Immature natural killer cell (primary cell): Measurements from ENCODE around the gene PREX1. TPM values are rescaled to one million over a fixed set of nuclear protein-coding genes. Genes with fewer than 3 reads are reported as not detected.
A peak's percentile ranks its signal among the peaks of the same experiment; 100 is the strongest.

Experiments used
- DNase-seq, 3 donors: peaks; one replicate each; pipeline ENCODE4 v3.0.0; 2022; ENCODE audit warnings: mixed read lengths in 1 of 3
- H3K27ac Mint-ChIP-seq, 6 donors: one replicate each; pipeline ENCODE4 v1.8.0; 2020; ENCODE audit warnings: mixed read lengths in 6 of 6, mild to moderate bottlenecking in 5 of 6, inconsistent platforms in 4 of 6, moderate library complexity in 3 of 6
- H3K27me3 Mint-ChIP-seq, 3 donors: one replicate each; pipeline ENCODE4 v1.8.0; 2020 to 2021; ENCODE audit warnings: low read depth in 3 of 3, mild to moderate bottlenecking in 3 of 3, mixed read lengths in 3 of 3, moderate library complexity in 3 of 3, inconsistent platforms in 1 of 3
- H3K36me3 Mint-ChIP-seq, 3 donors: one replicate each; pipeline ENCODE4 v1.8.0; 2020; ENCODE audit warnings: mixed read lengths in 3 of 3, inconsistent platforms in 2 of 3, mild to moderate bottlenecking in 2 of 3
- H3K4me1 Mint-ChIP-seq, 2 donors: one replicate each; pipeline ENCODE4 v1.8.0; 2020; ENCODE audit warnings: inconsistent platforms in 2 of 2, mild to moderate bottlenecking in 2 of 2, mixed read lengths in 2 of 2, moderate library complexity in 1 of 2
- H3K4me3 Mint-ChIP-seq, 5 donors: one replicate each; pipeline ENCODE4 v1.8.0; 2020; ENCODE audit warnings: mild to moderate bottlenecking in 5 of 5, mixed read lengths in 5 of 5, inconsistent platforms in 3 of 5, moderate library complexity in 3 of 5
- H3K9me3 Mint-ChIP-seq, 6 donors: one replicate each; pipeline ENCODE4 v1.8.0; 2020; ENCODE audit warnings: mild to moderate bottlenecking in 6 of 6, mixed read lengths in 6 of 6, inconsistent platforms in 4 of 6, moderate library complexity in 3 of 6
- polyA plus RNA-seq, 3 donors: library from polyadenylated mRNA; unstranded; fragments of 300-500 nt; fragmentation: Illumina TruSeq; gene quantifications; one replicate each; pipeline ENCODE4 v1.2.3, GENCODE V29; 2021

PREX1 gene
- polyA plus RNA-seq, 3 donors from 2014 or later, result 30.5 to 94.3 (median 54.9) TPM

DNA sequence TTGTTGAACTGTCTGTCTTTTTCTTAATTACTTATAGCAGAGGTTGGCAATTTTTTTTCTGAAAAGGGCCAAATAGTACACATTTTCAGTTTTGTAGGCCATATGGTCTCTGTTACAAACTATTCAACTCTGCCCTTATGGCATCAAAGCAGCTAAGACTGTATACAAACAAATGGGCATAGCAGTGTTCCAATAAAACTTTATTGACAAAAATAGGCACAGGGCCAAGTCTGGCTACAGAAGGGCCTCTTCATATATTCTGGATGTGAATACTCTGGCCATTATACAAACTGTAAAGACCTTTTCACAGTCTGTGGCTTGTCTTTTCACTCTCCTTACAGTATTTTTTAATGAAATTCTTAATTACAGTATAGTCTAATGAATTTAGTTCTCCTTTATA lies 132.1 kb downstream of the PREX1 start:
- Mint-ChIP-seq H3K9me3 (no peaks in the 10 kb centered on the region), H3K4me3 (no peak overlapping the region), H3K27ac (peak overlapping the region in 1 of 6 donors; percentile 36), H3K27me3 (peaks cover 0 to 23% (median 14%) of the 10 kb centered on the region in 3 donors), H3K4me1 (peaks cover 81 to 90% of the 10 kb centered on the region in 2 donors), H3K36me3 (peaks cover 51 to 77% (median 53%) of the 10 kb centered on the region in 3 donors)
- no peak for DNase-seq

DNA sequence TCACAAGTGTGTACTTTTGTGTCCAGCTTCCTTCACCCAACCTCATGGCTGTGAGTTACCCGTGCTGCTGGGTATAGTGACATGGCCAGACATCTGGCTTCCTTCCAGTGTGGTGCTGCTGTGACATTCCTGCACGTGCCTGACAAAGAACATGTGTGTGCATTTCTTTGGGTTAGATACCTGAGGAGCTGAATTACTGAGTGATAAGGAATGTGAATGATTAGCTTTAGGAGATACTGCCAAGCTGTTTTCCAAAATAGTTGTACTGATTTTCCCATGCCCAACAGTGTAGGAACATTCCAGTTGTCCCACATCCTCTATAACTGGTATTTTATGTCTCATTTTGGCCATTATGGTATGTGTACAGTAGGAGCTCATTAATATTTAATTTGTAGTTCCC lies 132.5 kb downstream of the PREX1 start:
- no peak for DNase-seq
- Mint-ChIP-seq H3K27me3 (peaks cover 0 to 25% (median 17%) of the 10 kb centered on the region in 3 donors), H3K9me3 (no peaks in the 10 kb centered on the region), H3K4me1 (peaks cover 82 to 90% of the 10 kb centered on the region in 2 donors), H3K36me3 (peaks cover 47 to 74% (median 50%) of the 10 kb centered on the region in 3 donors), H3K4me3 (no peak overlapping the region), H3K27ac (peak overlapping the region in 4 of 6 donors; percentile 18 to 51 (median 32))

DNA sequence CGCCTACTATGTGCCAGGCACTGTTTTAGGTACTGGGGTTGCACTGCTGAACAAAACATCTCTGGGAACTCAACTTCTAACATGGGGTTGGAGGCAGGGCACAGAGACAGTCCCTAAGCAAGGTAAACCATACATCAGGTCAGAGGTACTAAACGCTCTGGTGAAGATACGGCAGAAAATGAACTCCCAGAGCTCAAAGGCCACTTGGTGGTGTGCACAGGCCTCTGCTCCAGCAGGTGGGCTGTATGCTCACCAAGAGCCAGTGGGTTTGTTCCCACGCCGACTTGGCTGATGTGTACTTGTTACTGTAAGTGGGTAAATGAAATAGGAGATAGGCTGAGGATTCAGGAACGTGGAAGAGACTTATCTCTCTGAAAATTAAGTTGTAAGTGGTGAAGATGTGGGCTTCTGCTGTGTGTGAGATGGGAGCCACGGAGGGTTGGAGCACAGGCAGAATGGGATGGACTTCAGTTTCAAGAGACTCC lies 133.4 kb downstream of the PREX1 start:
- H3K27ac Mint-ChIP-seq, result peak overlapping the region in 3 of 6 donors; percentile 2 to 51 (median 3)
- DNase-seq, result no peak
- H3K4me1 Mint-ChIP-seq, result peaks cover 82 to 90% of the 10 kb centered on the region in 2 donors
- H3K4me3 Mint-ChIP-seq, result no peak overlapping the region
- H3K9me3 Mint-ChIP-seq, result no peaks in the 10 kb centered on the region
- H3K27me3 Mint-ChIP-seq, result peaks cover 6 to 32% (median 23%) of the 10 kb centered on the region in 3 donors
- peaks cover 45 to 73% (median 50%) of the 10 kb centered on the region in 3 donors for H3K36me3 Mint-ChIP-seq

DNA sequence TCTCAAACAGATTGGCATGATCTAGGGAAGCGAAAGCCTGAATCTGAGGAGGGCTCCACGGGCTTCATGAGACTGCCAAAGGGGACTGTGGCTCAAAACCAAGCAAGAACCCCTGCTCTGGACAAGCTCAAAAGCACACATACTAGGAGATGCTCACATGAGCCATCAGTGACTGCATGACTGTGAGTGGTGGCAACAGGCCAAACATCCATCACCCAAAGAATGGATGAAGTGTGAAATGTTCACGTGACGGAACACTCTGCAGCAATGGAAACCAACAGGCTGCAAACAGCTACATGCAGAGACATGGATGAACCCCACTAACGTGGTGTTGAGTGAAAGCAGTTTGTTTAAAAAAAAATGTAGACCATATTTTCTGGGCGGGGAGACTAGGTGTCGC lies 136.3 kb downstream of the PREX1 start:
- peak; percentile 28 to 41 (median 34) for DNase-seq
- no peaks in the 10 kb centered on the region for H3K9me3 Mint-ChIP-seq
- H3K27ac Mint-ChIP-seq, result peak overlapping the region in 5 of 6 donors; percentile 47 to 85 (median 71)
- H3K4me1 Mint-ChIP-seq, result peaks cover 83 to 91% of the 10 kb centered on the region in 2 donors
- H3K36me3 Mint-ChIP-seq, result peaks cover 36 to 72% (median 39%) of the 10 kb centered on the region in 3 donors
- H3K4me3 Mint-ChIP-seq, result peak overlapping the region; percentile 46 to 62 (median 48)
- H3K27me3 Mint-ChIP-seq, result peaks cover 12 to 44% (median 37%) of the 10 kb centered on the region in 3 donors

DNA sequence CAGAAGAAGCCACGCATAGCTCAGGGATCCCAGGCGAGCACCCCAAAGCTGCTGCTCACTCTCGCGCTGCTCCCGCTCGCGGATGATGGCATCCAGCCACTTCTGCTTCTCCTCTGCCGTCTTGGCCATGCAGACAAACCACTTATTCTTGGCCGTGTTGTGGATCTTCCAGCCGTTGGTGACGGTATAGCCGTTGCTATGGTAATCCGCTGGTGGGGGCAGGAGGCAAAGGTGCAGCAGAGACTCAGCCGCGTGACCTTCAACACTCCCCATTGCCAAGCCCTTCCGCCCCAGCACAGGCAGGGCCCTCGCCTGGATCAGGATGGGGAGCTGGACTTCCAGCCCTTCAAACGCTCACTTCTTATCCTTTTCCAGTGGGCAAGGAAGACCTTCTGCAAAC lies 136.9 kb downstream of the PREX1 start:
- no peaks in the 10 kb centered on the region for H3K9me3 Mint-ChIP-seq
- DNase-seq, result no peak
- peak overlapping the region; percentile 46 to 62 (median 48) for H3K4me3 Mint-ChIP-seq
- H3K27ac Mint-ChIP-seq, result peak overlapping the region; percentile 37 to 85 (median 65)
- peaks cover 85 to 91% of the 10 kb centered on the region in 2 donors for H3K4me1 Mint-ChIP-seq
- H3K36me3 Mint-ChIP-seq, result peaks cover 33 to 67% (median 34%) of the 10 kb centered on the region in 3 donors
- peaks cover 12 to 49% (median 37%) of the 10 kb centered on the region in 3 donors for H3K27me3 Mint-ChIP-seq

DNA sequence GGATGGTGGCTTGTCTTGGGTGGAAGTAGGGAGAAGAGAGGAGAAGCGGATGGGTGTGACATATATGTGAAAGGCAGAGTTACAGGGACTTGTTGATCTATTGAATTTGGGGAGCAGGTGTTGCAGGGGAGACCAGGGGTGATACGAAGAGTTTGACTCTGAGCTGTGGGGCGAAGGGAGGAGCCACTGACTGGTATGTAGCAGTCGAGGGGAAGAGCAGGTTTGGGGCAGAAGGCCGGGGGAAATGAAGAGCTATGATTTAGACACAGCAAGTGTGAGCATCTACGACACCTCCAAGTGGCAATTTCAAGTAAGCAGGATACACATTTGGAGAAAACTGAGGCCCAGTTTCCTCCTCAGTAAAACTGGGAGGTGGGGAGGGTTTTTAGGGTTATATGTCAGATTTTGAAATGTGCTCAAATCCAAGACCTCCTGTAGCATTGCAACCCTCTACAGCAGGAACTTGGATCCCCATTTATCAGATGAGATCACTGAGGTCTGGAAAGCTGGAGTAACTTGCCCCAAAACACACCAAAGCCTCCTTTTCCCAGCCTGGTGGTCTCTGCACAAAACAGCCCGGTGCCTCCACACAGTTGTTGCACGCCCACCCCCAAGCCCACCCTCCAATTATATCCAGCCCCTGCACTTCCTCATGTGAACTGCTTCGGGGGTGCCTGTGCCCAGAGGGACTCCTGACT lies 137.8 kb downstream of the PREX1 start:
- Mint-ChIP-seq H3K4me1 (peaks cover 88 to 91% of the 10 kb centered on the region in 2 donors), H3K27me3 (peaks cover 12 to 54% (median 37%) of the 10 kb centered on the region in 3 donors), H3K4me3 (peak overlapping the region; percentile 58 to 78 (median 74)), H3K27ac (peak overlapping the region; percentile 72 to 90 (median 86)), H3K36me3 (peaks cover 26 to 61% (median 33%) of the 10 kb centered on the region in 3 donors), H3K9me3 (no peaks in the 10 kb centered on the region)
- DNase-seq, result peak in 1 of 3 donors; percentile 22

DNA sequence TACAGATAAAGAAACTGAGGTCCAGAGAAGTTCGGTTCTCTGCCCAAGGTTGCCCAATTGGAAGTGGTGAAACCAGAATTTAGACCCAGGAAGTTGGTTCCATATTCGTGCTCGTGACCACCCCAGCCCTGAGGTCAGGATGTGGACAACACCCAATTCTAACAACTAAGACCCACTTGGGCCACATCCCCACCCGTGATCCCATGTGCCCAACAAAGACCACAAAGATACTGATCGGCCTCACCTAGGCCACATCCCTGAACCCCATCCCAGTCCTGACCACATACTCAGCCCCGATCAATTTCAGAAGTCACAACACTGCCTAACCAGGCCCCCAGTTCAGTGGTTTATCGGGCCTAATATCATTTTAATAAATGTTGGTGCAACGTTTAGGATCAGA lies 138.4 kb downstream of the PREX1 start:
- DNase-seq, result peak; percentile 84 to 86 (median 86)

DNA sequence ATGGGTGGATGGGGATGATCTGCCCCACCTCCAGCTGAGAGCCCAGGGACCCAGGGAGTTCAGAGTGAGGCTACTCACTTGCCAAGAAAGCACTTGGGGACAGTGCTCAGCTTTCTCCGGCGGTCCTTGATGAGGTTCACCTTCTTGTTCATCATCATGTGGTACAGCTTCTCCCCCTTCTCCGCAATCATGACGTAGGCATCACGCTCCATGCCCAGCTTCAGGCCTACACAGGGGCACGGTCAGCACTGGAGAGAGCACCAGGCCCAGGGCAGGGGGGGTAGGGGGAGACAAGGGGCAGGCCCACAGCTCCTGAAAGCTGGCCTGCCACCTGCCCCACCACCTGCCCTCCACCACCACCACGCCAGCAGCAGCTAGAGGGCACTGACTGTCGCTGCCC lies 139.2 kb downstream of the PREX1 start:
- Mint-ChIP-seq H3K4me3 (peak overlapping the region; percentile 21 to 78 (median 61)), H3K36me3 (peaks cover 21 to 64% (median 32%) of the 10 kb centered on the region in 3 donors), H3K9me3 (no peaks in the 10 kb centered on the region), H3K27ac (peak overlapping the region; percentile 72 to 90 (median 86)), H3K27me3 (peaks cover 12 to 63% (median 42%) of the 10 kb centered on the region in 3 donors), H3K4me1 (peaks cover 91 to 95% of the 10 kb centered on the region in 2 donors)
- no peak for DNase-seq

More for the DNA sequence above, 138.4 kb downstream of the PREX1 start:
- Mint-ChIP-seq H3K36me3 (peaks cover 21 to 61% (median 34%) of the 10 kb centered on the region in 3 donors), H3K4me3 (peak overlapping the region; percentile 58 to 78 (median 74)), H3K27me3 (peaks cover 12 to 59% (median 39%) of the 10 kb centered on the region in 3 donors), H3K4me1 (peaks cover 88 to 91% of the 10 kb centered on the region in 2 donors), H3K9me3 (no peaks in the 10 kb centered on the region), H3K27ac (peak overlapping the region; percentile 72 to 90 (median 86))

DNA sequence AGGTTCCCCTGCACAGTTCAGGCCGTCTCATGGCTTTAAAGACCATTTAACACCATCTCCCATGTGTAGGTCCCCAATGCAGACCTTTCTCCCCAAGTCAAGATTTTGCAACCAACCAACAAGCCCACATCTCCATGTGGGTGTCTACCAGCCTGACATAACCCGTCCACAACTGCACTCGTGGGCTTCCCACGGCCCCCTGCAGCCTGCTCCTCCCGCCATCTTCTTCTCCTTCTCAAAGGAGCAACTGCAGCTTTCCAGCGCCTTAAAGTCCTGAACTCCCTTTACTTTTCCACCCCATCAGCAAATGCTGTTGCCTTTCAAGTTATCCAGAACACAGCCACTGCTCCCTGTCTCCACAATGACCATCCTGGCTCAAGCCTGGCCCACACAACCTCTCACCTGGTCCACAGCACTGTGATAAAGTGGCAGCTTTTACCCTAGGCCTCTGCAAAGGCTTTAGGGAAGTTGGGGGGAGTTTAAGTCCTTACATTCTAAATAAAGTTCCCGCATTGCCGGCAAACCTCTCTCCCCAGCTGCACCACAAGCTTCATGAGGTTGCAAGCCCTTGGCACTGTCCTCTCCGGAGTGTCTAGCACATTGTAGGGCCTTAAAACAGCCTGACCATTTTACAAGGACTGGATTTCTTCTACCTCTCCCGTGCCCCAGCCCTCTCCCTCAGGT lies 140.5 kb downstream of the PREX1 start:
- Mint-ChIP-seq H3K27me3 (peaks cover 12 to 67% (median 42%) of the 10 kb centered on the region in 3 donors), H3K9me3 (no peaks in the 10 kb centered on the region), H3K36me3 (peaks cover 21 to 64% (median 28%) of the 10 kb centered on the region in 3 donors), H3K4me3 (peak overlapping the region in 4 of 5 donors; percentile 19 to 63 (median 48)), H3K27ac (peak overlapping the region; percentile 14 to 90 (median 80)), H3K4me1 (peaks cover 91 to 94% of the 10 kb centered on the region in 2 donors)
- DNase-seq, result no peak

DNA sequence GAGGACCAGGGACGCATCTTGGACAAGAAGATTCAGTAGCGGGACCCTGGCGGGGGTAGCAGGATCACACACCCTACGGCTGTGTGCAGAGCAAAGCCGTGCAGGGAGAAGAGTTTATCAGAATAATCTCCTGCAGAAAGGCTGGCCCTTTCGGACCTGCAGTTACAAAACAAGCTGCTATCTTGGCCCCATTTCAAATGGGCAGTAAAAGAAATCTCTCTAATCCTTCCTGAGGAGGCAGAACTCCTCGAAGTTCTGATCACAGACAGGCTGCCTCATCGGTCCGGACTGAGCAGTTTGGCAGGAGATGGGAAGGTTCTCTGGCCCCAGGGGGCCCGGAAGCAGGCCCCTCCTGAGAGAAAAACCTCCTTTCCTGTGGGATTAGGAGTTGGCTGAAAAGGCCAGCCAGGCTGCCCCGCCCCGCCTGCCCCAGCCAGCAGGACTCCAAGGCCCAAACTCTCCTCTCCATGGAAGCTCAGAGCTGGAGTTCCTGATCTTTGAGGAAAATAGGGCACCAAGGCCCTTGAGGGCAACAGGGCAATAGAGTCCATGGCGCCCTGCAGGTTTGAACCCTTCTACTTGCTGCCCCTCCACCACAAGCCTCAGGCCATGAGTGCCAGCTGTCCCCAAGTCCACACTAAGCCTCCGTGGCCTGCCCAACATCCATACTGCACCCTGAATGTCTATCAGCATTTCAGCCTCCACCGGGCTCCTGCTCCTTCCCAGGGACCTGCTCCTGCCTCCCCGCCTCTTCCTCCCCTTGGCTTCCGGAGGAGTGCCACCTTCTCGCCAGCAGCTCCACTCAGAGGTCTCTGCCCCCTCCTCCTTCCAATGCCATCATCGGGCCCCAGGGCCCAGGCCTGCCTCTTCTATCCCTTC lies 141.3 kb downstream of the PREX1 start:
- Mint-ChIP-seq H3K4me1 (peaks cover 83 to 87% of the 10 kb centered on the region in 2 donors), H3K27me3 (peaks cover 12 to 64% (median 40%) of the 10 kb centered on the region in 3 donors), H3K4me3 (peak overlapping the region in 4 of 5 donors; percentile 12 to 63 (median 40)), H3K27ac (peak overlapping the region in 4 of 6 donors; percentile 65 to 90 (median 82)), H3K36me3 (peaks cover 18 to 59% (median 26%) of the 10 kb centered on the region in 3 donors), H3K9me3 (no peaks in the 10 kb centered on the region)
- DNase-seq, result no peak

DNA sequence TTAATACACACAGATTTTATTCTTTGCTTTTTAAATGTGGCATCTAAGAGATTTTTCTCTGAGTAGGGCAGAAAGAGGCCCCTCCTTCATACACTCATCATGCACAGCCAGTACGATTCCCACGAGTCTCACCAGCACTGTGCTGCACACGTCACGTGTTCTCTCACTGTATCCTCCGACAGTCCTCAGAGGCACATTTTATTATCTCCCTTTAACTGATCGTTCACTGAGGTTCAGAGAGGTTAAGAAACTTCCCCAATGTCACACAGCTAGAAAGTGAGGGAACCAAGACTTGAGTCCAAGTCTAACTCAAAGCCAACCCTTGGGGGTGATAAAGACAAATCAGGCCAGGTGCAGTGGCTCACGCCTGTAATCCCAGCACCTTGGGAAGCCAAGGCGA lies 142.5 kb downstream of the PREX1 start:
- no peak for DNase-seq
- peak overlapping the region; percentile 22 to 81 (median 68) for H3K27ac Mint-ChIP-seq
- H3K36me3 Mint-ChIP-seq, result peaks cover 13 to 51% (median 23%) of the 10 kb centered on the region in 3 donors
- no peaks in the 10 kb centered on the region for H3K9me3 Mint-ChIP-seq
- H3K4me3 Mint-ChIP-seq, result peak overlapping the region; percentile 38 to 65 (median 58)
- peaks cover 12 to 53% (median 30%) of the 10 kb centered on the region in 3 donors for H3K27me3 Mint-ChIP-seq
- peaks cover 71 to 75% of the 10 kb centered on the region in 2 donors for H3K4me1 Mint-ChIP-seq

DNA sequence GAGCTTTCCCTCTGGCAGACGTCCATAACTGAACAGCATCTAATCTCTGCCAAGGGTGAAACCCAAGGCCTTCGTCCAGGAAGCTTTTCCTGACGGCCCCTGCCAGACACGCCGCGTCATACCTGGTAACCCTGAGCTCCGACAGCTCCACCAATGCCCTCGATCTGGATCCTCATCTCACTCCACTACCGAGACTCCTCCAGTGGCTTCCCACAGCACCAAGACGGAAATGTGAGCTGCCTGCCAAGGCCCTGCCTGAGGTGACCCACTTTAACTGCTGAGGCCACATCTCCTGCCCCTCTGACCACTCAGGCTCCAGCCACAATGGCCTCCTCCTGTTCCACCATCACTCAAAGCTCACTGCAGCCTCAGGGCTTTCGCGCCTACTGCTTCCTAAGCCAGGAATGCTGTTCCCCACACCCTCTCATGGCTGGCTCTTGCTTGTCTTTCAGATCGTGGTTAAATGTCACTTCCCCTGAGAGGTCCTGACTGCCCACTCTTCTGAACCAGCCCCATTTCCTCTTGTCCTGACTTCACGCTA lies 143.2 kb downstream of the PREX1 start:
- peaks cover 7 to 49% (median 23%) of the 10 kb centered on the region in 3 donors for H3K27me3 Mint-ChIP-seq
- no peak for DNase-seq
- H3K27ac Mint-ChIP-seq, result peak overlapping the region; percentile 22 to 81 (median 68)
- H3K4me3 Mint-ChIP-seq, result peak overlapping the region in 4 of 5 donors; percentile 39 to 65 (median 58)
- H3K9me3 Mint-ChIP-seq, result no peaks in the 10 kb centered on the region
- H3K4me1 Mint-ChIP-seq, result peaks cover 64 to 71% of the 10 kb centered on the region in 2 donors
- peaks cover 7 to 46% (median 19%) of the 10 kb centered on the region in 3 donors for H3K36me3 Mint-ChIP-seq
